Sigmoid colon (tissue), 7 donors: ENCODE measurements around the gene TAMALIN. TPM values are rescaled to one million over a fixed set of nuclear protein-coding genes. Genes with fewer than 3 reads are reported as not detected.

Experiments
- DNase-seq: peaks from one replicate; pipeline ENCODE4 v3.0.0-alpha.2; 2019
- H3K27ac ChIP-seq, 4 donors: fragments of 200-600 bp; sonication (generic); one replicate each; pipeline ENCODE4 v1.5.1; 2016 to 2019; ENCODE audit warnings: mild to moderate bottlenecking in 1 of 4
- H3K27me3 ChIP-seq, 3 donors: fragments of 200-600 bp; sonication (generic); one replicate each; pipeline ENCODE4 v1.5.1; 2019; ENCODE audit warnings: mild to moderate bottlenecking in 1 of 3
- H3K36me3 ChIP-seq, 4 donors: fragments of 200-600 bp; sonication (generic); one replicate each; pipeline ENCODE4 v1.5.1; 2016 to 2019
- H3K4me1 ChIP-seq, 4 donors: fragments of 200-600 bp; sonication (generic); one replicate each; pipeline ENCODE4 v1.5.1; 2017 to 2019
- H3K4me3 ChIP-seq, 4 donors: fragments of 200-600 bp; sonication (generic); one replicate each; pipeline ENCODE4 v1.5.1; 2017 to 2019; ENCODE audit warnings: mild to moderate bottlenecking in 2 of 4, moderate library complexity in 1 of 4
- H3K9me3 ChIP-seq, 4 donors: fragments of 200-600 bp in 3 of 4; sonication (generic) in 3 of 4; one replicate each; pipeline versions ENCODE4 v1.5.1 to v1.6.1; 2013 to 2019
- EP300 ChIP-seq, 4 donors: sonication (generic); formaldehyde crosslinking; IDR thresholded peaks; one replicate each; pipeline ENCODE4 v1.6.1; 2017; ENCODE audit warnings: antibody characterized with exemption in 4 of 4
- POLR2A ChIP-seq, 2 donors: fragments of 450-650 bp; IDR thresholded peaks; one replicate each; pipeline ENCODE4 v1.6.1; 2016; ENCODE audit warnings: antibody characterized with exemption in 2 of 2, mild to moderate bottlenecking in 2 of 2, moderate library complexity in 2 of 2
- POLR2AphosphoS5 ChIP-seq, 4 donors: sonication (generic); formaldehyde crosslinking; IDR thresholded peaks; one replicate each; pipeline ENCODE4 v1.6.1; 2017; ENCODE audit warnings: antibody characterized with exemption in 4 of 4
- WGBS, 2 donors: extraction: QIAGEN DNeasy Blood & Tissue Kit; methylation state at CpG; one replicate each; pipeline ENCODE4 v1.1.7; 2013; 5-methylcytosine and 5-hydroxymethylcytosine counted together
- intact Hi-C: fragments of 100-400 bp; cut with DNase I; formaldehyde crosslinking; loops from one replicate; pipeline ENCODE4 v1.15.1; 2023
- polyA plus RNA-seq, 3 donors: library from polyadenylated mRNA; stranded (reverse); fragments of 200-250 nt; gene quantifications; one replicate each; pipeline ENCODE4 v1.2.3, GENCODE V29; 2013
- total RNA-seq, 4 donors: library from RNA; depleted of rRNA; stranded (reverse); fragments of >200 nt; gene quantifications; one replicate each; pipeline ENCODE4 v1.1.0, GENCODE V29; 2016
- TF ChIP-seq, protein P1 (sequence below), 4 experiments: fragments of 450-650 bp in 3 of 4; fragments of 200-600 bp in 1 of 4; IDR thresholded peaks; one replicate each; pipeline ENCODE4 v1.5.1; 2016 to 2019; ENCODE audit warnings: antibody characterized with exemption in 4 of 4, mild to moderate bottlenecking in 3 of 4, moderate library complexity in 2 of 4
- donor health status: healthy with polysubstance abuse.
- donor health status: Bipolar disorder and iron deficiency.
- donor health status: healthy.

Gene TAMALIN
- total and polyA plus RNA-seq, 7 donors, result 4.2 to 17.0 (median 9.4) TPM

DNA sequence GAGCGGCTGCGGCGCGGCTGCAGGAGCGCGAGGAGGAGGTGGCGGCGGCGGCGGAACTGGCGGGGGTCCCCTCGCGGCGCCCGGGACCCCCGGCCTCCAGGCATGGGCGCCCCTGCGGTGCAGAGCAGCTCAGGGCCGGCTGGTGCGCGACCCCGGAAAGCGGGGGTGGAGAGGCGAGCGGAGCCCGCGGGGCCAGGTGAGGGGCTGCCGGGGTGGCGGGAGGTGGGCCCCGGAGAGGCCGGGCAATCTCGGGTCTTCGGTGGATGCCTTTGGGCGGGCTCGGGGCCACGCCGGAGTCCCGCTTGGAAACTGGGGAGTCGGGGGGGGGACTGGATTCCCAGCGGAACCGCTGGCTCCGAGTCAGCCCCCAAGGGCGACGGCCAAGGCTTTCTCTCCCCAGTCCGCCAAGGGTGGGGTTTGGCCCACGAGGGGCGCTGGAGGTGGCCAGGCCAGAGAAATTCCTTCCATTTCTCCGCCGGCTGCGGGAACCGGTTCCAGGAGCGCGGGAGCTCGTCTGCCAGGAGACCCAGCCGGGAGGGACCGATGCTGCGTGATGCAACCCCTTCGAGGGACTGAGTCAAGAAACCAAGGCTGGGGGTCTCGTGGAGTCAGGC, 30.6 kb downstream of the TAMALIN start:
- DNase-seq, result peak; percentile 94

DNA sequence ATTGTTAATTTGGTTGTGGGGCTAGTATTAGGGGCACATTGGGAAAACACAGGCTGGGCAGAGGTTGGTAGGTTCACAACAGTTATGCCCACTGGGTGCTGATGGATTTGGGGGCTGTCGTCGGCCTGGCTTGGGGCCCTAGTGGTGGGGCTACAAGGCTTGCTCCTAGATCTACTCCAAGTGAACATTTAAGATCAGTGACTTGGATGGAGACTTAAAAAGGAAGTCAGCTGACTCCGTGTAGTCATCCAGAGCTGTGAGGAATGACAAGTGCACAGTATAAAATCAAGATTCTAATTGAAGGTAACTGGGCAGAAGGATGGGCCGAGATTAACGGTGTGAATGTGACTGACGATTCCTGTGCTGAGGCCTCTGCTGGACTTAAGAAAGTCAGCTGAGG, 31.7 kb downstream of the TAMALIN start:
- Histone ChIP-seq H3K9me3 (no peaks in the 10 kb centered on the region), H3K27me3 (no peaks in the 10 kb centered on the region), H3K27ac (peak overlapping the region; percentile 84 to 96 (median 90)), H3K36me3 (no peaks in the 10 kb centered on the region), H3K4me1 (peaks cover 0 to 60% (median 46%) of the 10 kb centered on the region in 4 donors), H3K4me3 (no peak overlapping the region)
- DNase-seq, result no peak
- TF ChIP-seq, protein P1, sequence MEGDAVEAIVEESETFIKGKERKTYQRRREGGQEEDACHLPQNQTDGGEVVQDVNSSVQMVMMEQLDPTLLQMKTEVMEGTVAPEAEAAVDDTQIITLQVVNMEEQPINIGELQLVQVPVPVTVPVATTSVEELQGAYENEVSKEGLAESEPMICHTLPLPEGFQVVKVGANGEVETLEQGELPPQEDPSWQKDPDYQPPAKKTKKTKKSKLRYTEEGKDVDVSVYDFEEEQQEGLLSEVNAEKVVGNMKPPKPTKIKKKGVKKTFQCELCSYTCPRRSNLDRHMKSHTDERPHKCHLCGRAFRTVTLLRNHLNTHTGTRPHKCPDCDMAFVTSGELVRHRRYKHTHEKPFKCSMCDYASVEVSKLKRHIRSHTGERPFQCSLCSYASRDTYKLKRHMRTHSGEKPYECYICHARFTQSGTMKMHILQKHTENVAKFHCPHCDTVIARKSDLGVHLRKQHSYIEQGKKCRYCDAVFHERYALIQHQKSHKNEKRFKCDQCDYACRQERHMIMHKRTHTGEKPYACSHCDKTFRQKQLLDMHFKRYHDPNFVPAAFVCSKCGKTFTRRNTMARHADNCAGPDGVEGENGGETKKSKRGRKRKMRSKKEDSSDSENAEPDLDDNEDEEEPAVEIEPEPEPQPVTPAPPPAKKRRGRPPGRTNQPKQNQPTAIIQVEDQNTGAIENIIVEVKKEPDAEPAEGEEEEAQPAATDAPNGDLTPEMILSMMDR (IDR thresholded peaks at IDR 0.05), result no peak
- TF ChIP-seq EP300 (IDR thresholded peaks at IDR 0.05), result no peak
- TF ChIP-seq POLR2AphosphoS5 (IDR thresholded peaks at IDR 0.05), result peak in 3 of 4 donors; percentile 25 to 56 (median 31)
- intact Hi-C loops, result no loop called here
- WGBS, 2 donors, result 82 to 85% methylated on average over 6 of the region's 6 CpGs

More for the DNA sequence above, 30.6 kb downstream of the TAMALIN start:
- peak overlapping the region; percentile 42 to 74 (median 70) for H3K4me3 ChIP-seq
- H3K36me3 ChIP-seq, result no peaks in the 10 kb centered on the region
- H3K27me3 ChIP-seq, result no peaks in the 10 kb centered on the region
- peak; percentile 36 to 50 (median 46) for TF ChIP-seq POLR2AphosphoS5 (IDR thresholded peaks at IDR 0.05)
- TF ChIP-seq, protein P1 (IDR thresholded peaks at IDR 0.05), result no peak
- 2 to 4% methylated on average over 59 of the region's 59 CpGs for WGBS, 2 donors
- peak overlapping the region; percentile 84 to 96 (median 90) for H3K27ac ChIP-seq
- no peaks in the 10 kb centered on the region for H3K9me3 ChIP-seq
- peaks cover 0 to 57% (median 41%) of the 10 kb centered on the region in 4 donors for H3K4me1 ChIP-seq
- intact Hi-C loops, result no loop called here

GRCh38 chr12:52041035-52041434, 34.3 kb downstream of the TAMALIN start:
- intact Hi-C loops, result no loop called here
- WGBS, 2 donors, result 86 to 91% methylated on average over 3 of the region's 3 CpGs

GRCh38 chr12:52041695-52042123, 35.0 kb downstream of the TAMALIN start:
- Histone ChIP-seq H3K4me3 (no peak overlapping the region), H3K27ac (peak overlapping the region; percentile 90 to 96 (median 92)), H3K27me3 (no peaks in the 10 kb centered on the region), H3K36me3 (no peaks in the 10 kb centered on the region), H3K4me1 (peaks cover 0 to 69% (median 57%) of the 10 kb centered on the region in 4 donors), H3K9me3 (no peaks in the 10 kb centered on the region)
- no peak for TF ChIP-seq POLR2AphosphoS5 (IDR thresholded peaks at IDR 0.05)
- no peak for TF ChIP-seq EP300 (IDR thresholded peaks at IDR 0.05)
- TF ChIP-seq, protein P1 (IDR thresholded peaks at IDR 0.05), result no peak
- TF ChIP-seq POLR2A (IDR thresholded peaks at IDR 0.05), result no peak
- 47 to 65% methylated on average over 6 of the region's 6 CpGs for WGBS, 2 donors
- peak; percentile 75 for DNase-seq
- intact Hi-C loops, result no loop called here

More at GRCh38 chr12:52041035-52041434, 34.3 kb downstream of the TAMALIN start:
- no peaks in the 10 kb centered on the region for H3K9me3 ChIP-seq
- peaks cover 0 to 74% (median 59%) of the 10 kb centered on the region in 4 donors for H3K4me1 ChIP-seq
- no peak for DNase-seq
- H3K4me3 ChIP-seq, result no peak overlapping the region
- no peaks in the 10 kb centered on the region for H3K36me3 ChIP-seq
- no peaks in the 10 kb centered on the region for H3K27me3 ChIP-seq
- TF ChIP-seq, protein P1 (IDR thresholded peaks at IDR 0.05), result no peak
- no peak for TF ChIP-seq POLR2A (IDR thresholded peaks at IDR 0.05)
- no peak for TF ChIP-seq POLR2AphosphoS5 (IDR thresholded peaks at IDR 0.05)
- H3K27ac ChIP-seq, result peak overlapping the region; percentile 90 to 96 (median 92)
